HepG2 (cell line): ENCODE results near the gene LSM14B. TPM values are rescaled to one million over a fixed set of nuclear protein-coding genes. Genes with fewer than 3 reads are reported as not detected.

Source experiments
- BCL6 ChIP-seq: IDR thresholded peaks from 2 replicates; pipeline ENCODE4 v1.6.1; 2016; ENCODE audit warnings: missing genetic modification reagents, missing compliant biosample characterization
- IRF2 ChIP-seq: IDR thresholded peaks from 2 replicates; pipeline ENCODE4 v1.6.1; 2018; ENCODE audit warnings: missing genetic modification reagents, missing compliant biosample characterization
- PHF20 ChIP-seq: sonication (generic); formaldehyde crosslinking; IDR thresholded peaks from 2 replicates; pipeline ENCODE4 v1.5.0; 2020; ENCODE audit warnings: mild to moderate bottlenecking, missing genetic modification reagents
- SALL2 ChIP-seq: sonication (generic); formaldehyde crosslinking; IDR thresholded peaks from 2 replicates; pipeline ENCODE4 v1.8.1; 2023; ENCODE audit warnings: mild to moderate bottlenecking, missing genetic modification reagents, inconsistent platforms
- STAG1 ChIP-seq: sonication (generic); formaldehyde crosslinking; IDR thresholded peaks from 2 replicates; pipeline ENCODE4 v1.4.0; 2020; ENCODE audit warnings: missing genetic modification reagents
- TOPORS ChIP-seq: sonication (generic); formaldehyde crosslinking; IDR thresholded peaks from 2 replicates; pipeline ENCODE4 v1.8.0; 2023; ENCODE audit warnings: mild to moderate bottlenecking, missing genetic modification reagents
- XBP1 ChIP-seq: sonication (generic); formaldehyde crosslinking; IDR thresholded peaks from 2 replicates; pipeline ENCODE4 v1.5.0; 2020; ENCODE audit warnings: missing genetic modification reagents
- ZFP62 ChIP-seq: sonication (generic); formaldehyde crosslinking; IDR thresholded peaks from 2 replicates; pipeline ENCODE4 v1.4.0; 2020; ENCODE audit warnings: missing genetic modification reagents
- ZNF3 ChIP-seq: IDR thresholded peaks from 2 replicates; pipeline ENCODE4 v1.7.0; 2017; ENCODE audit warnings: inconsistent platforms
- ZNF557 ChIP-seq: sonication (generic); formaldehyde crosslinking; IDR thresholded peaks from 2 replicates; pipeline ENCODE4 v1.4.0; 2020; ENCODE audit warnings: missing genetic modification reagents
- ZNF788 ChIP-seq: sonication (generic); formaldehyde crosslinking; IDR thresholded peaks from 2 replicates; pipeline ENCODE4 v1.5.0; 2020; ENCODE audit warnings: mild to moderate bottlenecking, missing genetic modification reagents, borderline replicate concordance
- polyA plus RNA-seq, 8 experiments: library from polyadenylated mRNA; depleted of rRNA in 3 of 8; stranded (reverse) in 7 of 8; unstranded in 1 of 8; fragments of >200 nt; fragmentation: Illumina TruSeq in 4 of 8; extraction: Trizol in 4 of 8; gene quantifications; 2 replicates each; pipeline versions ENCODE4 v1.2.1 to v1.2.3, GENCODE V29; 2011 to 2016; ENCODE audit warnings: low read depth in 4 of 8, missing spikeins in 1 of 8, mixed read lengths in 1 of 8; ENCODE audit not compliant: insufficient read depth in 1 of 8
- total RNA-seq, 5 experiments: library from RNA; depleted of rRNA; stranded (reverse); fragments of >200 nt; fragmentation: Illumina TruSeq; extraction: Trizol; gene quantifications; 2 replicates each; pipeline ENCODE4 v1.2.3, GENCODE V29; 2016; ENCODE audit warnings: low read depth in 1 of 5
- TF ChIP-seq, protein P1 (sequence below): sonication (generic); formaldehyde crosslinking; IDR thresholded peaks from 2 replicates; pipeline ENCODE4 v1.5.0; 2020; ENCODE audit warnings: mild to moderate bottlenecking, missing genetic modification reagents
- TF ChIP-seq, protein P2 (sequence below): sonication (generic); formaldehyde crosslinking; IDR thresholded peaks from 2 replicates; pipeline ENCODE4 v1.9.0; 2021; ENCODE audit warnings: mild to moderate bottlenecking, missing genetic modification reagents
- TF ChIP-seq, protein P3 (sequence below): sonication (generic); formaldehyde crosslinking; conservative IDR thresholded peaks from 2 replicates; pipeline ENCODE4 v1.4.0; 2020; ENCODE audit warnings: missing genetic modification reagents

The LSM14B gene
- total and polyA plus RNA-seq, 2 of the 13 experiments (the other 11 are each of a cell fraction or from before 2014, with no cell fraction given), result 43.3 to 79.2 TPM

DNA sequence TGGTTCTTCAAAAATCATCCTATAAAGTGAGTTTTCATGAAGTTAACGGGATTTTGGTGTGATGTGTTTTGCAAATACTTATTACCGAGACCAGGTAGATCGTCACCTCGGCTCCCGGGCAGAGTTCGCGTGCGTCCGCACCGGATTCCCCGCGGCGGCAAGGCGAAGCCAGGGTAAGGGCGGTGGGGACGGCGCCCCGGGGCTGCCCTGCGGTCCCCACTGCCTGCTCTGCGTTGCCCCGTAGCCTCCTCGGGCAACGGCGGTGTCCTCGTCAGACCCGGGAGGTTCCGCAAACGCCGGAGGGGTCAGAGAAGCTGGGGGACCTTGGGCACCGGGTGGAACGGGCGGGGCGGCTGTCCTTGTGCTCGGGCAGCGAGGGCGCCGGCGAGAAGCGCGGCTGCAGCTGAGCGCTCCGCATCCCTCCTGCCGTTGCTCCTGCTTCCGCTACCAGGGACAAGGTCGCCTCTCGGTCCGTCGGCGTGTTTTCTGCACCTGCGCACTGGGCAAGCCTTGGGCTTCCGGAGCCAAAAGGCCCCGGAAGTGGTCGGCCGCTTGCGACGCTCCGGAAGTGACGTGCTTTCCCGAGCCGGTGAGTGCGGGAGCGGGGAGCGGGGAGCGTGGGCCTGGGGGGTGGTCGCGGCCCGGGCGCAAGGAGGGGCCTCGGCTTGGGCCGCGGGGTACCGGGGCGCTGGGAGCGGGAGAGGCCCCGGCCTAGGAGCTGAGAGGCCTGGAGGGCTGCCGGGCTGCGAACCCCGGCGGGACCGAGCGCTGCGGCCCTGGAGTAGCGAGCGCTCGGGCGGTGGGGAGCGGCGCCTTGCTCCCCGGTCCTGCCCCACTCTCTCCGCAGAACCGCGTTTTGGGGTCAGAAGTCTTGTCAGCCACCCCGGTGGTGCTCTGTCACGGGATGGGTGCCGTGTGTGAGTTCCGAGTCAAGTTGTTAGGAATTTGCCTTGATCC is 60.5 kb downstream of the LSM14B start, which contains the start of gene MTG2 (continued):
- TF ChIP-seq, protein P1, sequence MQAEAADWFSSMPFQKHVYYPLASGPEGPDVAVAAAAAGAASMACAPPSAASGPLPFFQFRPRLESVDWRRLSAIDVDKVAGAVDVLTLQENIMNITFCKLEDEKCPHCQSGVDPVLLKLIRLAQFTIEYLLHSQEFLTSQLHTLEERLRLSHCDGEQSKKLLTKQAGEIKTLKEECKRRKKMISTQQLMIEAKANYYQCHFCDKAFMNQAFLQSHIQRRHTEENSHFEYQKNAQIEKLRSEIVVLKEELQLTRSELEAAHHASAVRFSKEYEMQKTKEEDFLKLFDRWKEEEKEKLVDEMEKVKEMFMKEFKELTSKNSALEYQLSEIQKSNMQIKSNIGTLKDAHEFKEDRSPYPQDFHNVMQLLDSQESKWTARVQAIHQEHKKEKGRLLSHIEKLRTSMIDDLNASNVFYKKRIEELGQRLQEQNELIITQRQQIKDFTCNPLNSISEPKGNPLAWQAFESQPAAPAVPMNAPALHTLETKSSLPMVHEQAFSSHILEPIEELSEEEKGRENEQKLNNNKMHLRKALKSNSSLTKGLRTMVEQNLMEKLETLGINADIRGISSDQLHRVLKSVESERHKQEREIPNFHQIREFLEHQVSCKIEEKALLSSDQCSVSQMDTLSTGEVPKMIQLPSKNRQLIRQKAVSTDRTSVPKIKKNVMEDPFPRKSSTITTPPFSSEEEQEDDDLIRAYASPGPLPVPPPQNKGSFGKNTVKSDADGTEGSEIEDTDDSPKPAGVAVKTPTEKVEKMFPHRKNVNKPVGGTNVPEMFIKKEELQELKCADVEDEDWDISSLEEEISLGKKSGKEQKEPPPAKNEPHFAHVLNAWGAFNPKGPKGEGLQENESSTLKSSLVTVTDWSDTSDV (CRISPR knock-in tag), result peak; percentile 82; the same call in 1 of the 2 replicates
- TF ChIP-seq TOPORS (CRISPR knock-in tag) (peak; percentile 99), STAG1 (CRISPR knock-in tag) (peak; percentile 41), IRF2 (peak; percentile 99), ZNF788 (CRISPR knock-in tag) (peak; percentile 98; the same call in 1 of the 2 replicates), ZNF3 (CRISPR knock-in tag) (no peak), SALL2 (CRISPR knock-in tag) (peak; percentile 99; the same call in 1 of the 2 replicates), ZFP62 (CRISPR knock-in tag) (peak; percentile 98; the same call in 1 of the 2 replicates), ZNF557 (CRISPR knock-in tag) (peak; percentile 98), BCL6 (CRISPR knock-in tag) (peak; percentile 74), XBP1 (CRISPR knock-in tag) (peak; percentile 80), PHF20 (CRISPR knock-in tag) (peak; percentile 100)
- TF ChIP-seq, protein P2, sequence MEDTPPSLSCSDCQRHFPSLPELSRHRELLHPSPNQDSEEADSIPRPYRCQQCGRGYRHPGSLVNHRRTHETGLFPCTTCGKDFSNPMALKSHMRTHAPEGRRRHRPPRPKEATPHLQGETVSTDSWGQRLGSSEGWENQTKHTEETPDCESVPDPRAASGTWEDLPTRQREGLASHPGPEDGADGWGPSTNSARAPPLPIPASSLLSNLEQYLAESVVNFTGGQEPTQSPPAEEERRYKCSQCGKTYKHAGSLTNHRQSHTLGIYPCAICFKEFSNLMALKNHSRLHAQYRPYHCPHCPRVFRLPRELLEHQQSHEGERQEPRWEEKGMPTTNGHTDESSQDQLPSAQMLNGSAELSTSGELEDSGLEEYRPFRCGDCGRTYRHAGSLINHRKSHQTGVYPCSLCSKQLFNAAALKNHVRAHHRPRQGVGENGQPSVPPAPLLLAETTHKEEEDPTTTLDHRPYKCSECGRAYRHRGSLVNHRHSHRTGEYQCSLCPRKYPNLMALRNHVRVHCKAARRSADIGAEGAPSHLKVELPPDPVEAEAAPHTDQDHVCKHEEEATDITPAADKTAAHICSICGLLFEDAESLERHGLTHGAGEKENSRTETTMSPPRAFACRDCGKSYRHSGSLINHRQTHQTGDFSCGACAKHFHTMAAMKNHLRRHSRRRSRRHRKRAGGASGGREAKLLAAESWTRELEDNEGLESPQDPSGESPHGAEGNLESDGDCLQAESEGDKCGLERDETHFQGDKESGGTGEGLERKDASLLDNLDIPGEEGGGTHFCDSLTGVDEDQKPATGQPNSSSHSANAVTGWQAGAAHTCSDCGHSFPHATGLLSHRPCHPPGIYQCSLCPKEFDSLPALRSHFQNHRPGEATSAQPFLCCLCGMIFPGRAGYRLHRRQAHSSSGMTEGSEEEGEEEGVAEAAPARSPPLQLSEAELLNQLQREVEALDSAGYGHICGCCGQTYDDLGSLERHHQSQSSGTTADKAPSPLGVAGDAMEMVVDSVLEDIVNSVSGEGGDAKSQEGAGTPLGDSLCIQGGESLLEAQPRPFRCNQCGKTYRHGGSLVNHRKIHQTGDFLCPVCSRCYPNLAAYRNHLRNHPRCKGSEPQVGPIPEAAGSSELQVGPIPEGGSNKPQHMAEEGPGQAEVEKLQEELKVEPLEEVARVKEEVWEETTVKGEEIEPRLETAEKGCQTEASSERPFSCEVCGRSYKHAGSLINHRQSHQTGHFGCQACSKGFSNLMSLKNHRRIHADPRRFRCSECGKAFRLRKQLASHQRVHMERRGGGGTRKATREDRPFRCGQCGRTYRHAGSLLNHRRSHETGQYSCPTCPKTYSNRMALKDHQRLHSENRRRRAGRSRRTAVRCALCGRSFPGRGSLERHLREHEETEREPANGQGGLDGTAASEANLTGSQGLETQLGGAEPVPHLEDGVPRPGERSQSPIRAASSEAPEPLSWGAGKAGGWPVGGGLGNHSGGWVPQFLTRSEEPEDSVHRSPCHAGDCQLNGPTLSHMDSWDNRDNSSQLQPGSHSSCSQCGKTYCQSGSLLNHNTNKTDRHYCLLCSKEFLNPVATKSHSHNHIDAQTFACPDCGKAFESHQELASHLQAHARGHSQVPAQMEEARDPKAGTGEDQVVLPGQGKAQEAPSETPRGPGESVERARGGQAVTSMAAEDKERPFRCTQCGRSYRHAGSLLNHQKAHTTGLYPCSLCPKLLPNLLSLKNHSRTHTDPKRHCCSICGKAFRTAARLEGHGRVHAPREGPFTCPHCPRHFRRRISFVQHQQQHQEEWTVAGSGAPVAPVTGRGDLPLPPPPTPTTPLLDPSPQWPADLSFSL (CRISPR knock-in tag), result no peak
- TF ChIP-seq, protein P3, sequence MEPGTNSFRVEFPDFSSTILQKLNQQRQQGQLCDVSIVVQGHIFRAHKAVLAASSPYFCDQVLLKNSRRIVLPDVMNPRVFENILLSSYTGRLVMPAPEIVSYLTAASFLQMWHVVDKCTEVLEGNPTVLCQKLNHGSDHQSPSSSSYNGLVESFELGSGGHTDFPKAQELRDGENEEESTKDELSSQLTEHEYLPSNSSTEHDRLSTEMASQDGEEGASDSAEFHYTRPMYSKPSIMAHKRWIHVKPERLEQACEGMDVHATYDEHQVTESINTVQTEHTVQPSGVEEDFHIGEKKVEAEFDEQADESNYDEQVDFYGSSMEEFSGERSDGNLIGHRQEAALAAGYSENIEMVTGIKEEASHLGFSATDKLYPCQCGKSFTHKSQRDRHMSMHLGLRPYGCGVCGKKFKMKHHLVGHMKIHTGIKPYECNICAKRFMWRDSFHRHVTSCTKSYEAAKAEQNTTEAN (CRISPR knock-in tag), result peak; percentile 62; the same call in 1 of the 2 replicates
